ENCODE data around the gene HSPB7.

HSPB7 gene

DNA sequence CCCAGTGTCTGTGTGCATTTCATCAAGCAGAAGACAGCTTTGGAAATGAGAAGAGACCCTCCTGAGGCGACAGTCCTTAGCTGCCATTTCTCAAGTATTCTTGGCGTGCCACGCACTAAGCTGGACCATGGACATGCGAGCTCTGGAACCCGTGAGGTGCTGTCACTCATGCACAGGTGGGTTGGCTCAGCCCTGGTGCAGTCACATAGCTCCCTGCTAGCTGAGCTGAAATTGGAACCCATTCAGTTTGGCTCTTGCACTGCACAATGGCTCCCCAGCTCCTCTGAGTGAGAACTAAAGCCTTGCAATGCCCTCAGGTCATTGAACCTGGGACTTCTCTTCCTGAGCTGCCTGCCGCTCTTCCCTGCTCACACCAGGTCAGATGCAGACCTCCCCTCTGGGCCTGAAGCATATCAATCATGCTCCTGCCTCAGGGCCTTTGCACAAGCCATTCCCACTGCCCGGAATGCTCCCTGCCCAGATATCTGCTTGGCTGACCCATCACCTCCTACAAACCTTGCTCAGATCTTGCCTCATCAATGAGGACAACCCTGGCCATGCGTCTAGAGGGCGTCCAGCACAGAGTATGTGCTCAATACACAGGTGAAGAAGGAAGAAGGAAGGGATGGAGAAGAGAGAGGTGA lies 20.1 kb downstream of the HSPB7 start:
- no peak for DNase-seq (ENCODE audit: low read depth)
- no peaks in the 10 kb centered on the region for H3K4me1 ChIP-seq (ENCODE audit: control insufficient read depth, insufficient read depth, low read length)

DNA sequence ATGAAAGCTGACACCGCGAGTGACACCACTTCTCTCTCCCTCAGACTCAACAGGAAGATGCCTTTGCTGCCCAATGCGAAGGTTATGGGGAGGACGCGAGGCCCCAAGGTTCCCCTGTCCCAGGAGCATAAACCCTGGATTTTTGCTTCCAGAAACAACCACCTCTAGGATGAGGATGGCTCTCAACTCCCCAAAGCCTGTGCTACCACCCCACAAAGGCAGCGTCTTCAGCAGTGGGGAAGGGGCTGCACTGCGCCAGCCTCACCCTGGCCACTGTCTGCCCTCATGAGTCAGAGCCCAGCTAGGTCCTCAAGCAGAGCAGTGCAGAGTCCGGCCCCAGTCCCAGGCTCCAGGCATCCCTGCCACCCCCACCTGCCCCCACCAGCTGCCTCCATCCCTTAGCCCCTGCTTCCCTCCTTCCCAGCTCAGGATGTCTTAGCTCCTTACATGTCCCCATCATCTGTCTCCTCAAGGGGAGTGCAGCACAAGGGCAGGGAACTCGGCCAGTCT lies 20.7 kb downstream of the HSPB7 start:
- DNase-seq (ENCODE audit: low read depth), result no peak
- Histone ChIP-seq H3K9me3 (ENCODE audit: control insufficient read depth, low read length) (no peaks in the 10 kb centered on the region), H3K4me1 (ENCODE audit: control insufficient read depth, insufficient read depth, low read length) (no peaks in the 10 kb centered on the region), H3K27me3 (replicated peaks; ENCODE audit: control insufficient read depth, insufficient read depth, low read length) (peaks cover 13% of the 10 kb centered on the region), H3K4me3 (ENCODE audit: low read length) (no peak overlapping the region), H3K36me3 (ENCODE audit: control insufficient read depth, insufficient read depth, low read length, severe bottlenecking) (no peaks in the 10 kb centered on the region), H3K9ac (ENCODE audit: low read length) (no peak overlapping the region)

More for the DNA sequence above, 20.1 kb downstream of the HSPB7 start:
- Histone ChIP-seq H3K9me3 (ENCODE audit: control insufficient read depth, low read length) (no peaks in the 10 kb centered on the region), H3K9ac (ENCODE audit: low read length) (no peak overlapping the region), H3K27me3 (replicated peaks; ENCODE audit: control insufficient read depth, insufficient read depth, low read length) (peaks cover 13% of the 10 kb centered on the region), H3K4me3 (ENCODE audit: low read length) (no peak overlapping the region), H3K36me3 (ENCODE audit: control insufficient read depth, insufficient read depth, low read length, severe bottlenecking) (no peaks in the 10 kb centered on the region)

DNA sequence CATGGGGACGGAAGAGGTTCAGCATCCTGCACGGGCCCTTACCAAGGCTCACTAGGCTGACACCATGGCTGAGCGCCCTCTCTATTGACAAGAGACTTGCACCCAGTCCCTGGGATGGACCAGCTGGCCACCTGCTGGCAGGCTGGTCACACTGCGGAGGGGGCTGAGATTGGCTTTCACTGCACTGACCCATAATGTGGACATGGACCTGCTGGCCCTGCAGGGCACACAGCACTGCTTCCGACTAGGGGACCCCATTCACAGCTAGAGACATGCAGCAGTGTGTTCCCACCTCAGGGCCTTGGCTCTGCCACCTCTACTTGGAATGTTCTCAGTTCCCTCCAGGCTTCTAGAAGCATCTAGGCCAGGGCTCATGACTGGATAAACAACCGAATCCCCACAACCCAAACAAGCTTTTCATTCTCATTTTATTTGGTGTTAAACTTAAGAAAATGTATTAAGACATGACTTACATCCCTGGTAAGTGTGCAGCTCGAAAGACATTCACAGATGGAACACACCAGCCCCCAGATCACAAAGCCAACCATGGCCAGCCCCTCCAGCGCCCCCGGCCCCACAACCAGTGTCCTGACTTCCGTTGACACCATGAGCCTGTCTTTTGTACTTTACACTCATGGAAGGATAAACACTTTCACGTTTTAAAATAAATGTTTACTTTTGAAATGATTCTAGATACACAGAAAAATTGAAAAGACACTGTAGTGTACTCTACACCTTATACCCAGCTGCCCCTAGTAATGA lies 23.1 kb downstream of the HSPB7 start:
- no peaks in the 10 kb centered on the region for H3K4me1 ChIP-seq (ENCODE audit: control insufficient read depth, insufficient read depth, low read length)
- H3K36me3 ChIP-seq (ENCODE audit: control insufficient read depth, insufficient read depth, low read length, severe bottlenecking), result no peaks in the 10 kb centered on the region
- peak; percentile 85 for DNase-seq (ENCODE audit: low read depth)
- no peaks in the 10 kb centered on the region for H3K9me3 ChIP-seq (ENCODE audit: control insufficient read depth, low read length)
- H3K9ac ChIP-seq (ENCODE audit: low read length), result no peak overlapping the region
- no peak overlapping the region for H3K4me3 ChIP-seq (ENCODE audit: low read length)
- H3K27me3 ChIP-seq (replicated peaks; ENCODE audit: control insufficient read depth, insufficient read depth, low read length), result peaks cover 13% of the 10 kb centered on the region

DNA sequence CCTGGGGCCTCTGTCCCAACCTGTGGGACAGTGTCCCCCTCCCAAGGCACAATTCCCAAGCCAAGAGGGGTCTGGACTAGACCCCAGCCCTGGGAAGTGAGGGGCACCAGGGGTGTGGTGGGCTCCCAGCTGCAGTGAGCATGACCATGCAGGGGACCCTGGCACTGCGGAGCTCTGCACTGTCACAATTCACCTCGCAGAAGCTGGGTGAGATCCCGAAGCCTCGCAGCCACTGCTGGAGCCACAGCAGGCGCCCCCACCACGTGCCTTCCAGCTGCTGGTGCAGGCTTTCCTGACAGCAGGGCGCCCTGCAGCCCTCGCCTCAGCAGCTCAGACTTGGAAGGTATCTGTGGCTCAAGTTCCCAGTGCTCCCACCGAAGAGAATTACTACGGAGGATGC lies 23.8 kb downstream of the HSPB7 start:
- no peak for DNase-seq (ENCODE audit: low read depth)
- Histone ChIP-seq H3K27me3 (replicated peaks; ENCODE audit: control insufficient read depth, insufficient read depth, low read length) (peaks cover 13% of the 10 kb centered on the region), H3K4me1 (ENCODE audit: control insufficient read depth, insufficient read depth, low read length) (no peaks in the 10 kb centered on the region), H3K9ac (ENCODE audit: low read length) (no peak overlapping the region), H3K4me3 (ENCODE audit: low read length) (no peak overlapping the region), H3K9me3 (ENCODE audit: control insufficient read depth, low read length) (no peaks in the 10 kb centered on the region), H3K36me3 (ENCODE audit: control insufficient read depth, insufficient read depth, low read length, severe bottlenecking) (no peaks in the 10 kb centered on the region)

DNA sequence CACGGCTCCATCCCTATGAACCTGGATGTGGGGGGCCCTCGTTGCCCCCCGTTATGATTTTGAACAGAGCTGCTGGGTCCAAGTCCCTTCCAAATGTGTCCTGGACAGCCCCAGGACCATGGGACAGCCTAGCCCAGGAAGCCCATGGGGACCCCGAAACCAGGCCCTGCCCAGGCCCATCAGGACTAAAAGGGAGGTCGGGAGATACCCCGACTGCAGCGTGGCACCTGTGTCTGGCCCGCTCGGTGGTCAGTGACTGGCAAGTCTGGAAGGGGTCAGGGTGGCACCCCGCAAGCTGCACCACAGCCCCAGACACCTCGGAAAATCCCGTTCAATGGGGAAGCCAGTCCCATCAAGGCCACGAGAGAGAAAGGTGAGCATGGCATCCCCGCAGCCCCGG lies 24.2 kb downstream of the HSPB7 start:
- H3K4me1 ChIP-seq (ENCODE audit: control insufficient read depth, insufficient read depth, low read length), result no peaks in the 10 kb centered on the region
- H3K4me3 ChIP-seq (ENCODE audit: low read length), result no peak overlapping the region
- H3K27me3 ChIP-seq (replicated peaks; ENCODE audit: control insufficient read depth, insufficient read depth, low read length), result peaks cover 12% of the 10 kb centered on the region
- no peak for DNase-seq (ENCODE audit: low read depth)
- H3K9ac ChIP-seq (ENCODE audit: low read length), result no peak overlapping the region
- H3K9me3 ChIP-seq (ENCODE audit: control insufficient read depth, low read length), result no peaks in the 10 kb centered on the region
- H3K36me3 ChIP-seq (ENCODE audit: control insufficient read depth, insufficient read depth, low read length, severe bottlenecking), result no peaks in the 10 kb centered on the region

DNA sequence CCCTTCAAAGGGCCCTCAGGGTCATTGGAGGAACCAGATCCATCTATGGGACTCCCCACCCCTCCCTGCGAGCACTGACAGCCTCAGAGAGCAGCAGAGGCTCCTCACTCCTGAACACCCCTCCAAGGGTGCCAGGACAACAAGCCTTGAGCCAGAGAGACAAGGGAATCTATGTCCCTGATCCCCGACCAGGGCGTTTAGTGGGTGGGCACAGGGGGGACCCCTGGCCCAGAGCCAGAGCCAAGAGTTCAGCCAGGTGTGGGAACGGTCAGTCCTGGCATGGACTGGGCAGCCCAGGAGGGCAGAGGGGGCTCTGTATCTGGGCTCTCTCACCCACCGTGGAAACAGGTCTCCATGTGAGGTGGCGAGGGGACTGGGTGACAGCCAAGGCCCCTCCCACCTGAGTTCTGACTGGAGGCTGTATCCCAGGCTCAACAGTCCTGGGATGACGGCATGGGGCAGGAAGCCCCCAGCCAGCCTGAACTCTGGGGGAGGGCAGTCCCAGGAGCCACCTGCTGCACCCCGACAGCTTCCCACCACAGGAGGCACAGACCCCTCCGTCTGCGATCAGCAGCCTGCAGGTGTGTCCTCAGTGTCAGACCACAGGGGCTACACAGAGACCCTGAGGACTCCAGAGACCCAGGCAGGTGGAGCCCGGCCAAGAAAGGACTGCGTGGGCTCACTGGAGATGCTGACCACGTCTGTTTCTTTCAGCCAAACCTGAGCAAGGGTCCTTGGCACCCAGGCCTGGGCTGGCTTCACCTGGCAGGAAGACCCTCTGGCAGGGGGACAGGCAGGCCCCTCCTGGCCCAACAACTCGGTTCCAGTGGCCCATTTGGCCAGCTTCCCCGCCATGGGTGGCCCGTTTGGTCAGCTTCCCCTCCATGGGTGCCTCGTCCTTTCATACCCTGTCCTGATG lies 25.0 kb downstream of the HSPB7 start:
- DNase-seq (ENCODE audit: low read depth), result no peak
- H3K9ac ChIP-seq (ENCODE audit: low read length), result no peak overlapping the region
- peaks cover 3% of the 10 kb centered on the region for H3K27me3 ChIP-seq (replicated peaks; ENCODE audit: control insufficient read depth, insufficient read depth, low read length)
- no peak overlapping the region for H3K4me3 ChIP-seq (ENCODE audit: low read length)
- H3K4me1 ChIP-seq (ENCODE audit: control insufficient read depth, insufficient read depth, low read length), result no peaks in the 10 kb centered on the region
- no peaks in the 10 kb centered on the region for H3K9me3 ChIP-seq (ENCODE audit: control insufficient read depth, low read length)
- H3K36me3 ChIP-seq (ENCODE audit: control insufficient read depth, insufficient read depth, low read length, severe bottlenecking), result no peaks in the 10 kb centered on the region

DNA sequence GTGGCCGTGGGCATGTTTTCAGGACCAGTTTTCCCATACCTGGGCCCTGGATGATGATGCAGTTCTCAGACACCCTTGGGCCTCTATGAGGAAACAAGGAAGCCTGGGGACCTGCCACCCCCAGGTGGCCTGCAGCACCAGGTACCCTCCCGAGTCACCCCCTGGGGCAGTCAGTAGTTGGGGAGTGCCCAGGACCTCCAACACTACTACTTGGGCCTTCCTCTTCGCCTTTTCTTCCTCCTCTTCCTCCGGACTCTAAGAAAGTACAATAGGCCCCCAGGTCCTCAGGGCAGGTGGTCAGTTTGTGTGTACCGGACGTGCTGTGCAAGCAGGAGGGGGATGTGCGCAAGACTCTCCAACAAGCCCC lies 25.7 kb downstream of the HSPB7 start:
- no peak overlapping the region for H3K4me3 ChIP-seq (ENCODE audit: low read length)
- H3K9me3 ChIP-seq (ENCODE audit: control insufficient read depth, low read length), result no peaks in the 10 kb centered on the region
- no peak overlapping the region for H3K9ac ChIP-seq (ENCODE audit: low read length)
- no peak for DNase-seq (ENCODE audit: low read depth)
- no peaks in the 10 kb centered on the region for H3K27me3 ChIP-seq (replicated peaks; ENCODE audit: control insufficient read depth, insufficient read depth, low read length)
- no peaks in the 10 kb centered on the region for H3K36me3 ChIP-seq (ENCODE audit: control insufficient read depth, insufficient read depth, low read length, severe bottlenecking)
- H3K4me1 ChIP-seq (ENCODE audit: control insufficient read depth, insufficient read depth, low read length), result no peaks in the 10 kb centered on the region

DNA sequence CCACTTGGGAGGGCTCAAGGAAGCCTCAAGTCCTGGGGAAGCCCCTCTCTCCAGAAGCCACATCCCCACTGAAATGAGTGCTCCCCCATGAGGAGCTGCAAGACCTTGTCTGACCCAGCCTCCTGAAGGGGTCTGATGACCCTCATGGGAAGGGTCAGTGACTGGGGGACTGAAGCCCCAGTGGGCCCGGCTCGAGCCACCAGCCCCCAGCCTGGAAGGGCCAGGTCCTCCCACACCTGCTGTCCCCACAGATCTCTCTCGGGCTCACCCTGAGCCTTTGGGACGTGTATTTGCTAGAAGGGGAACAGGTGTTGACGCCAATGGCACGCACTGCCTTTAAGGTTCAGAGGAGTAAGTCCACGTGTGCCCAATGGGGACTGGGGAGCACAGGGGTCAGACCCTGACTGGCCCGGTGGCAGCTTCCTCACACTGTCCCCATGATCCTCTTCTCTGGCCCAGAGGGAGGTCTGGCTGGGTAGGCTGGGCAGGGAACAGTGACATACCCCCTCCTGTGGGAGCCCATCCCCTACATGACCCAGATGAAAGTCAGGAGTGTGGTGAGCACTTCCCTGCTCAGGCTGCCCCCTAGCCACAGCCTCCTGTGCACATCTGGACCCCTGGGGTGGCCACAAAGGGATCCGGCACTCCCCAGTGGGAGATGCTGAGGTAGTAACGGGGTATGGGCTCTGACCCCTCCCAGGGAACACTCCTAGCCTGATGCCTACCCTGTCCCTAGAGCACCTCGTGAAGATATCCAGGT lies 26.2 kb downstream of the HSPB7 start:
- Histone ChIP-seq H3K4me3 (ENCODE audit: low read length) (no peak overlapping the region), H3K4me1 (ENCODE audit: control insufficient read depth, insufficient read depth, low read length) (no peaks in the 10 kb centered on the region), H3K36me3 (ENCODE audit: control insufficient read depth, insufficient read depth, low read length, severe bottlenecking) (no peaks in the 10 kb centered on the region), H3K27me3 (replicated peaks; ENCODE audit: control insufficient read depth, insufficient read depth, low read length) (no peaks in the 10 kb centered on the region), H3K9me3 (ENCODE audit: control insufficient read depth, low read length) (no peaks in the 10 kb centered on the region), H3K9ac (ENCODE audit: low read length) (no peak overlapping the region)
- no peak for DNase-seq (ENCODE audit: low read depth)

DNA sequence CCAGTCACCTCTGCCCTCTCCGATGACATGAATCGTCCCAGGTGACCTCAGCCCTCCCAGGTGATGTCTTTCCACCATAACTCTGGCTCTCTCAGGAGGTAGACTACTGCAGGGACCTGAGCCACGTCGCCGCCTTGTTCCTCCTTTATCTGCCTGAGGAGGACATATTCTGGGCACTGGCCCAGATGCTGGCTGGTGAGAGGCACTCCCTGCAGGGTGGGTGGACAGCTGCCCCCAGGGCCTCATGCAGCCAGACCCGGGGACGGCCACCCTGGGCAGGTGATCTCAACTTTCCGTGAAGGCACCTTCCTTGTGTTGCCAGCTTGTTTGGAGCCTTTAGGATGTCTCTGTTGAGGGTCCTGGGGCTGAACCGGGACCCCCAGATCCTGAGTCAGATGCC lies 28.1 kb downstream of the HSPB7 start:
- Histone ChIP-seq H3K4me3 (ENCODE audit: low read length) (no peak overlapping the region), H3K9me3 (ENCODE audit: control insufficient read depth, low read length) (no peaks in the 10 kb centered on the region), H3K9ac (ENCODE audit: low read length) (no peak overlapping the region), H3K27me3 (replicated peaks; ENCODE audit: control insufficient read depth, insufficient read depth, low read length) (no peaks in the 10 kb centered on the region), H3K36me3 (ENCODE audit: control insufficient read depth, insufficient read depth, low read length, severe bottlenecking) (no peaks in the 10 kb centered on the region), H3K4me1 (ENCODE audit: control insufficient read depth, insufficient read depth, low read length) (peaks cover 7% of the 10 kb centered on the region)
- DNase-seq (ENCODE audit: low read depth), result no peak

DNA sequence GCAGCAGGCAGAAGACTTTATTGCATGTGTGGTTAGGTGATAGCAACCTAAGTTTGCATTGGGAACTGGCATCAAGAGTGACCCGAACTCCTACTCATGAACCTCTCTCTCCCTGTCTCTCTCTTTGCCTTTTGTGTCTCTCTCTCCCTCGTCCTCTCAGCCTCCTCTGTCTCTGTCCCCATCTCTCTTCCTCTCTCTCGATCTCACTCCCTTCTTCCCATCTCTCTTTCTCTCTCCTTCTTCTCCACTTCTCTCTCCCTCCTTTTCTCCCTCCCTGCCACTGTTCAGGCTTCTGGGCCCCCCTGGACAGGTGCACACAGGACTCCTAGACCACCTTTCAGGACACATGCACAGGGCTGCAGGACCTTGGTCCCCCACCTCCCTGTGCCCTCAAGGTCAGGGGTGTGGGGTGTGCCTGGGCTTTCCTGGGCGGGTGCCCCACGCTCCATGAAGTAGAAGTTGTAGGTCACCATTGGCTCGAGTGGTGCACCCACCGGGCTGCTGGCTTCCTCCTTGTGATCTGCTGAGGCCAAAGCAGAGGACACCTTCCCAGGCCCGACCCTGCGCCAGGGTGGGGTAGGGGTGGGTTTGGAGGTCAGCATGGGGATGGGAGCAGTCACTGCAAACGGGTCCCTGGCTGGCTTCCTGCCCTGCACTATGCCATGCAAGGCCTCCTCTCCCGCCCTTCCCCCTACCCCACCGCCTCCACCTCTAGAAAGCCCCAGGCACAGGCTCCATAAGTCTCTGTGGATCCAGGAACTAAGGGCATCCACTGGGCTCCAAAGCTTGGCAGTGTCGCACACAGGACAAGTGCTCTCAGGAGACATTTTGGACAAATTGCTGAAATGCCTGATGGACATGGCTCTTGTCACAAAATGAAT lies 28.7 kb downstream of the HSPB7 start:
- Histone ChIP-seq H3K9me3 (ENCODE audit: control insufficient read depth, low read length) (no peaks in the 10 kb centered on the region), H3K9ac (ENCODE audit: low read length) (no peak overlapping the region), H3K27me3 (replicated peaks; ENCODE audit: control insufficient read depth, insufficient read depth, low read length) (no peaks in the 10 kb centered on the region), H3K36me3 (ENCODE audit: control insufficient read depth, insufficient read depth, low read length, severe bottlenecking) (no peaks in the 10 kb centered on the region), H3K4me1 (ENCODE audit: control insufficient read depth, insufficient read depth, low read length) (peaks cover 7% of the 10 kb centered on the region), H3K4me3 (ENCODE audit: low read length) (no peak overlapping the region)
- no peak for DNase-seq (ENCODE audit: low read depth)

All from adipocyte (in vitro differentiated cells).